ENCODE measurements around the gene ERBB2. TPM values are rescaled to one million over a fixed set of nuclear protein-coding genes. Genes with fewer than 3 reads are reported as not detected.
"Not testable (repeated sequence)": the region's sequence is repeated elsewhere in the genome, so short reads cannot be mapped to it uniquely, and the experiment has no call there.

ERBB2 gene
- total RNA-seq, 2 donors from 2014 or later = 8.2 to 12.1 TPM

GRCh38 chr17:39722965-39723848 is 23.3 kb downstream of the ERBB2 start:
- no peak overlapping the region for H3K27ac Mint-ChIP-seq
- no peak overlapping the region for H3K4me3 Mint-ChIP-seq
- peak in 1 of 2 donors; percentile 23 for DNase-seq
- no peaks in the 10 kb centered on the region for H3K4me1 Mint-ChIP-seq (ENCODE audit: low read depth)
- peaks cover 0 to 3% of the 10 kb centered on the region in 2 donors for H3K36me3 Mint-ChIP-seq (ENCODE audit: insufficient read depth in 2 of 2)
- H3K9me3 Mint-ChIP-seq = no peaks in the 10 kb centered on the region
- no peaks in the 10 kb centered on the region for H3K27me3 Mint-ChIP-seq (ENCODE audit: low read depth)
- peak; percentile 57 to 58 for ATAC-seq (replicated peaks in 1 of 2)

GRCh38 chr17:39724731-39725130 is 24.9 kb downstream of the ERBB2 start:
- H3K4me1 Mint-ChIP-seq (ENCODE audit: low read depth) = peaks cover 14% of the 10 kb centered on the region
- no peak for ATAC-seq (replicated peaks in 1 of 2)

GRCh38 chr17:39725923-39726322 is 26.1 kb downstream of the ERBB2 start:
- not testable (repeated sequence) for H3K36me3 Mint-ChIP-seq (ENCODE audit: insufficient read depth in 2 of 2); DNase-seq; H3K27me3 Mint-ChIP-seq (ENCODE audit: low read depth); H3K4me3 Mint-ChIP-seq; H3K27ac Mint-ChIP-seq; ATAC-seq (replicated peaks in 1 of 2); H3K9me3 Mint-ChIP-seq
- peaks cover 18% of the 10 kb centered on the region for H3K4me1 Mint-ChIP-seq (ENCODE audit: low read depth)

More at GRCh38 chr17:39724731-39725130, 24.9 kb downstream of the ERBB2 start:
- no peaks in the 10 kb centered on the region for H3K9me3 Mint-ChIP-seq
- no peak overlapping the region for H3K4me3 Mint-ChIP-seq
- H3K27me3 Mint-ChIP-seq (ENCODE audit: low read depth) = no peaks in the 10 kb centered on the region
- H3K27ac Mint-ChIP-seq = no peak overlapping the region
- DNase-seq = no peak
- peaks cover 0 to 3% of the 10 kb centered on the region in 2 donors for H3K36me3 Mint-ChIP-seq (ENCODE audit: insufficient read depth in 2 of 2)

- Mint-ChIP-seq H3K4me3 (no peak overlapping the region), H3K27me3 (ENCODE audit: low read depth) (no peaks in the 10 kb centered on the region), H3K36me3 (ENCODE audit: insufficient read depth in 2 of 2) (peaks cover 0 to 3% of the 10 kb centered on the region in 2 donors), H3K9me3 (no peaks in the 10 kb centered on the region), H3K4me1 (ENCODE audit: low read depth) (peaks cover 18% of the 10 kb centered on the region), H3K27ac (no peak overlapping the region)
- DNase-seq = no peak
- no peak for ATAC-seq (replicated peaks in 1 of 2)
These were observed 26.8 kb downstream of the ERBB2 start for GRCh38 chr17:39726617-39727016.

- Mint-ChIP-seq H3K9me3 (no peaks in the 10 kb centered on the region), H3K27ac (no peak overlapping the region), H3K4me3 (no peak overlapping the region), H3K36me3 (ENCODE audit: insufficient read depth in 2 of 2) (peaks cover 0 to 3% of the 10 kb centered on the region in 2 donors), H3K4me1 (ENCODE audit: low read depth) (peaks cover 18% of the 10 kb centered on the region), H3K27me3 (ENCODE audit: low read depth) (no peaks in the 10 kb centered on the region)
- DNase-seq (no peak), ATAC-seq (replicated peaks in 1 of 2) (no peak)
These were observed 27.7 kb downstream of the ERBB2 start for GRCh38 chr17:39727556-39727955.

- Mint-ChIP-seq H3K4me3 (peak overlapping the region; percentile 95 to 97), H3K36me3 (ENCODE audit: insufficient read depth in 2 of 2) (peaks cover 0 to 3% of the 10 kb centered on the region in 2 donors), H3K27ac (peak overlapping the region; percentile 79), H3K9me3 (no peaks in the 10 kb centered on the region), H3K4me1 (ENCODE audit: low read depth) (peaks cover 18% of the 10 kb centered on the region), H3K27me3 (ENCODE audit: low read depth) (no peaks in the 10 kb centered on the region)
- no peak for DNase-seq
- no peak for ATAC-seq (replicated peaks in 1 of 2)
These were observed 29.5 kb downstream of the ERBB2 start for GRCh38 chr17:39729280-39729851.

- Mint-ChIP-seq H3K4me3 (peak within 1 kb of the TSS; percentile 95 to 97), H3K4me1 (ENCODE audit: low read depth) (peaks cover 18% of the 10 kb centered on the region), H3K27me3 (ENCODE audit: low read depth) (no peaks in the 10 kb centered on the region), H3K27ac (peak within 1 kb of the TSS; percentile 79), H3K9me3 (no peaks in the 10 kb centered on the region), H3K36me3 (ENCODE audit: insufficient read depth in 2 of 2) (peaks cover 0 to 3% of the 10 kb centered on the region in 2 donors)
- ATAC-seq (replicated peaks in 1 of 2) (peak; percentile 95 to 96), DNase-seq (peak; percentile 94 to 98)
These were observed 30.4 kb downstream of the ERBB2 start, which contains the start of gene MIEN1 for GRCh38 chr17:39730095-39730921. Gene MIEN1, minus strand, starts transcription at chr17:39730532. Its CDS starts 37 bp downstream, at chr17:39730495.

GRCh38 chr17:39732586-39732985 is 32.7 kb downstream of the ERBB2 start:
- peak overlapping the region in 1 of 2 donors; percentile 13 for H3K4me3 Mint-ChIP-seq
- H3K9me3 Mint-ChIP-seq = no peaks in the 10 kb centered on the region
- DNase-seq (no peak), ATAC-seq (replicated peaks in 1 of 2) (no peak)
- H3K36me3 Mint-ChIP-seq (ENCODE audit: insufficient read depth in 2 of 2) = no peaks in the 10 kb centered on the region
- H3K4me1 Mint-ChIP-seq (ENCODE audit: low read depth) = peaks cover 27% of the 10 kb centered on the region
- H3K27me3 Mint-ChIP-seq (ENCODE audit: low read depth) = peaks cover 12% of the 10 kb centered on the region
- no peak overlapping the region for H3K27ac Mint-ChIP-seq

GRCh38 chr17:39735882-39736281 is 36.0 kb downstream of the ERBB2 start:
- Mint-ChIP-seq H3K4me3 (no peak overlapping the region), H3K27ac (no peak overlapping the region), H3K27me3 (ENCODE audit: low read depth) (peaks cover 12% of the 10 kb centered on the region), H3K9me3 (no peaks in the 10 kb centered on the region), H3K4me1 (ENCODE audit: low read depth) (peaks cover 40% of the 10 kb centered on the region), H3K36me3 (ENCODE audit: insufficient read depth in 2 of 2) (no peaks in the 10 kb centered on the region)
- no peak for ATAC-seq (replicated peaks in 1 of 2)
- no peak for DNase-seq

GRCh38 chr17:39736319-39737165 is 36.7 kb downstream of the ERBB2 start:
- DNase-seq = no peak
- Mint-ChIP-seq H3K4me1 (ENCODE audit: low read depth) (peaks cover 42% of the 10 kb centered on the region), H3K27me3 (ENCODE audit: low read depth) (peaks cover 12% of the 10 kb centered on the region), H3K27ac (no peak overlapping the region), H3K9me3 (no peaks in the 10 kb centered on the region), H3K36me3 (ENCODE audit: insufficient read depth in 2 of 2) (no peaks in the 10 kb centered on the region), H3K4me3 (no peak overlapping the region)
- ATAC-seq (replicated peaks in 1 of 2) = no peak

GRCh38 chr17:39737206-39737759 is 37.4 kb downstream of the ERBB2 start:
- no peak overlapping the region for H3K27ac Mint-ChIP-seq
- no peaks in the 10 kb centered on the region for H3K36me3 Mint-ChIP-seq (ENCODE audit: insufficient read depth in 2 of 2)
- ATAC-seq (replicated peaks in 1 of 2) (no peak), DNase-seq (no peak)
- H3K4me1 Mint-ChIP-seq (ENCODE audit: low read depth) = peaks cover 42% of the 10 kb centered on the region
- no peaks in the 10 kb centered on the region for H3K9me3 Mint-ChIP-seq
- H3K27me3 Mint-ChIP-seq (ENCODE audit: low read depth) = peaks cover 12% of the 10 kb centered on the region
- peak overlapping the region; percentile 44 to 93 for H3K4me3 Mint-ChIP-seq

Data from activated T-cell treated with anti-CD3 and anti-CD28 coated beads, Interleukin-2, amount 50 U/mL, for 72 hours (primary cell).